Measurements from ENCODE around the gene PTF1A.

Gene PTF1A

DNA sequence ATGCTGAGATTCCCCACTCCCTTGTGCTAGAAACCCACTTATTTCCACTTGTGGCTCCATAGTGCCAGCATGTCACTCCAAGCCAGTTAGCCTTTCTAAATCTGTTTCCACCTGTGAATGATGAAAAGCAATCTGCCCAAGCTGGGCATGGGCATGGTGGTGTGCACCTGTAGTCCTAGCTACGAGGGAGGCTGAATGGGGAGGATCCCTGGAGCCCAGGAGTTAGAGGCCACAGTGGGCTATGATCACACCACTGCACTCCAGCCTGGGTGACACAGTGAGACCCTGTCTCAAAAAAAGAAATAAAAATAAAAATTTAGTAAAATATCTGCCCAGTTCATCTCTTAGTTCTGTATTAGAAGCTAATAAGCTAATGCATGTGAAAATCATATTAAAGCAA lies 5.0 kb upstream of the PTF1A start:
- no peak for DNase-seq

DNA sequence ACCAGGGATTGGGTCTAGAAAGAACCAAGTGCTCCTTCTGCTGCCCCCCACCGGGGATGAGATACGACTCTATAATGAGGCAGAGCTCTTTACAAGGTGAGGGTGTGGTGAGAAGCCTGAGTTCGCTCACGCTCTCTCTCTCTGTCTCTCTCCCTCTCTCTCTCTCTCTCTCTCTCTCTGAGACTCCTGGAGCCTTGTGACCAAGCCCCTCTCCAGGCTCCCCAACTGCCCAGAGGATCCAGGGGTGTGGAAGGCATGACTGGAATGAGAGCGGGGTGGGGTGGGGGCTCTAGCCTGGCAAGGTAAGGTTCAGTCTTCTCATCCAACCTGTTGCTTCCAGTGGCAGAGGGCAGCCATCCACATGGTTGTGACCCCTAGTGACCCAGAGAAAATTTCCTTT lies 3.1 kb upstream of the PTF1A start:
- DNase-seq = no peak

DNA sequence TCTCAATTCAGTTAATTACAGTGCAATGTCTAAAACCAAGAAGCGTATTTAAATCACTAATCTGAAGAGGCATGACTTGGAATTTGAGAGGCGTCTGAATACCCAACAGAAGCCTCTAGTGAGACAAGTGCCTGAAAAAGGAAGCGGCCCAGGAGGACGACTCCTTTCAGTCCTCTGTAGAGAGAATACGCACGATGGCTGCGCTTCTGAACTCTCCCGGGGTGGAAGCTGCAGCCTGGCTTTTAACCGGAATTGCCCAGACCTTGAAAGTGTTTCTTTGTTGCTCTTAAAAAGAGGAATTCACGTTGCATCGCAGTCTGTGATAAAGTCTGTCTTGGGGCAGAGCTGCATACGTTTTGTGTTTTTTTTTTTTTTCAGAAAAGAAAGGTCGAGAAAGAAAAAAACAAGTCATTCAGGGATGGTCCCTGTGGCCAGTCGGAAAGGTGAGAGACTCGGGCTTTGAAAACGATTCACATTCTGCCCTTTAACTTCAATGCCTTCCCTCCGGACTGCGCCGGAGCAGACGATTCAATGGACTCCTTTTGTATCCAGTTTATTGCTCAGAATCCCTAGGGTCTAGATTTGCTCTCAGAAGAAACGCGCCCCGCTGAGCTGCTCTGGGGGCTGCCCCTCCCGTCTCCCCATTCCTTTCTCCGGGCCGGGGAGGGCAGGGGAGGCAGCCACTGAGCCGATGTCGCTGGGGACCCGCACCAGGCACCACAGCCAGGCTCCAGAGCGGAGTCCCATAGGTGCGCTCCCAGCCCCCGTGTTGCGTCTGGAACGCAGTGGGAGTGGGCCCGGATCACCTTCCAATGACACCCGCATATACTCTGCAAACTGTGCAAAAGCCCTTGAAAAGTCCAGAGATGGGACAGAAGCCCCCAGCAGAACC lies 994 bp upstream of the PTF1A start:
- DNase-seq = no peak

DNA sequence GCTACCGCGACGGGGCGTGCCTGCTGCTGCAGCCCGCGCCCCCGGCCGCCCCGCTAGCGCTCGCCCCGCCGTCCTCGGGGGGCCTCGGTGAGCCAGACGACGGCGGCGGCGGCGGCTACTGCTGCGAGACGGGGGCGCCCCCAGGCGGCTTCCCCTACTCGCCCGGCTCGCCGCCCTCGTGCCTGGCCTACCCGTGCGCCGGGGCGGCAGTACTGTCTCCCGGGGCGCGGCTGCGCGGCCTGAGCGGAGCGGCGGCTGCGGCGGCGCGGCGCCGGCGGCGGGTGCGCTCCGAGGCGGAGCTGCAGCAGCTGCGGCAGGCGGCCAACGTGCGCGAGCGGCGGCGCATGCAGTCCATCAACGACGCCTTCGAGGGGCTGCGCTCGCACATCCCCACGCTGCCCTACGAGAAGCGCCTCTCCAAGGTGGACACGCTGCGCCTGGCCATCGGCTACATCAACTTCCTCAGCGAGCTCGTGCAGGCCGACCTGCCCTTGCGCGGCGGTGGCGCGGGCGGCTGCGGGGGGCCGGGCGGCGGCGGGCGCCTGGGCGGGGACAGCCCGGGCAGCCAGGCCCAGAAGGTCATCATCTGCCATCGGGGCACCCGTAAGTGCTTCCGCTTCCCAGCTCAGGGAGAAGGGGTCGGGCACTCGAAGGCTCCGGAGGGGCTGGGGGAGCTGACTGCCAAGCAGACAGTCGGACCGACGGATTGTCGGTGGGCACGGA lies 761 bp downstream of the PTF1A start:
- DNase-seq = peak; percentile 14

DNA sequence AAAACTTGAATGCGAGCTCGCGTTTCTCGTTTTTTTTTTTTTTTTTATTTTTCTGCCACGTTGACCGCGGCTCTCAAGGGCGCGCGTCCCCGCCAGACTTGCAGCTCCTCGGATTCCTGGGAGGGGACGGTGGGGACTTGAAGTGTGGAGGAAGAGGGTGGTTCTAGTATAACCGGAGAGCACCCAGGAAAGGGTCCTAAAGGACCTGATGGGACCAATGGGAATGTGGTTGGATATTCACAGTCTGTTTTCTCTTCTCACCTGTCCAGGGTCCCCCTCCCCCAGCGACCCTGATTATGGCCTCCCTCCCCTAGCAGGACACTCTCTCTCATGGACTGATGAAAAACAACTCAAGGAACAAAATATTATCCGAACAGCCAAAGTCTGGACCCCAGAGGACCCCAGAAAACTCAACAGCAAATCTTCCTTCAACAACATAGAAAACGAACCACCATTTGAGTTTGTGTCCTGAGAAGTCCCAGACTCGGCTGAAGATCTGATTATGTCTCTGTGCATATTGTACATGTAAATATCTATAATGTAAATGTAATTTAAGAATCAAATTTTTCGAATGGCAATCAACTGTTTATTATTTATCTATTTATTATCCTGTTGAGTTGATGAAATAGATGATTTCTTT lies 1.4 kb downstream of the PTF1A start:
- no peak for DNase-seq

DNA sequence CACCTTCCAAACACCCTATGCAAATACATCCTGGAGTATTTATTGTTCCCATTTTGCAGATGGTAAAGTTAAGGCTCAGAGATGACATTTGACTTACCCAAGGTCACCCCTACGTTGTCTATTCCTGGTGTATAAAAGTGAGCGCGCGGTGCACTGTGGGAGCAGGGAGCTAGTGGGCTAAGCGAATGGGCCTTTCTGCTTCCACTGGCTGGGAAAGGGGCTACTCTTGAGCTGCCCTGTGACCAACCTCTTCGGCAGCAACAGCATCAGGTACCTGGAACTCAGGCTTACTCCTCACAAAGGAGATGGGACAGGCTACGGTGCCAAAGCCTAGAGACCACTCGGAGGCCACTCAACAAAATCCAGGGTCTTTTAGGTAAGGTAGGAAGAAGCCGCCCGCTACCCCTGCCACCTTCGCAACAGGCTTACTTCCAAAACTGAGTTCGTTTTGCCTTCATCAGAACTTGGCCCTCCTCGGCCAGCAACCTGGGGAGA lies 2.4 kb downstream of the PTF1A start:
- DNase-seq = no peak

DNA sequence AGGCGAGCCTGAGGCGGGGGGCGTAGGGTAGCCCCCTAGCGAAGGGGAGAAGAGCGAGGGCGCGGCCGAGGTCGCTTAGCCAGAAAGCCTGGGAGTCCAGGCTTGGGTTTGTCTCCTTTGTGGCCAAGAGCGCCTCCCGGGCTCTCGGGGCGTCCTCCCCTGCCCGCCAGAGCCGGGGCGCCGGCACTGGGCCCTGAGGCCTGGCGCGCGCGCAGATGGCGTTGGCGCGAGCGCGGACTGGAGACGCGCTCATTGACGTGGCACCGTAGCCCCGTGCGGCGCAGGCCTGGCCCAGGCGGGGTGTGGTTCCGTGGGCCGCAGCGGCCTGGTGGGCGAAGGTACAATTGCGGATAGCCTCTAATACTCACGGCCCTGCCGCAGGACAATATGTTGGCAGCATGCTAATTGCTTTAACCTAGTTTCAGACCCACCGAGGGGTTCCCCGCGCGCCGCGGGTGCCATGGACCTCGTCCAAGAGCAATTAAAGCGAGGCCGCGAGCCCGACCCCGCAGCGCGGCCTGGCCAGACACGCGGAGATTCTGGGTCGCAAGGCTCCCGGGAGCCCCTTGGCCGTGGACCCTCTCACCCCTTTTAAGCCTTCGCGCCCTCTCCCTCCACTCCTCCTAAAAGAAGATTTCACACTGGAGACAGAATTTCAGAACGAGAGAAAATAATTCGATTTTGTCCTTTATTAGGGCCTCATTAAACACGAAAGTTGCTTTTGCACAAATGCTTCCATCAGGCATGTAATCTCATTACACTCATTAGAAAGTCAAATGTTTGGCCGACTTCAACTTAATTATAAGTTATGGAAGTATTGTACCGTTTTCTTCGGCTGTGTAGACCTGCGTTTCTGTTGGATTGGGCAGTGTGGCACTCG lies 3.1 kb downstream of the PTF1A start:
- no peak for DNase-seq

DNA sequence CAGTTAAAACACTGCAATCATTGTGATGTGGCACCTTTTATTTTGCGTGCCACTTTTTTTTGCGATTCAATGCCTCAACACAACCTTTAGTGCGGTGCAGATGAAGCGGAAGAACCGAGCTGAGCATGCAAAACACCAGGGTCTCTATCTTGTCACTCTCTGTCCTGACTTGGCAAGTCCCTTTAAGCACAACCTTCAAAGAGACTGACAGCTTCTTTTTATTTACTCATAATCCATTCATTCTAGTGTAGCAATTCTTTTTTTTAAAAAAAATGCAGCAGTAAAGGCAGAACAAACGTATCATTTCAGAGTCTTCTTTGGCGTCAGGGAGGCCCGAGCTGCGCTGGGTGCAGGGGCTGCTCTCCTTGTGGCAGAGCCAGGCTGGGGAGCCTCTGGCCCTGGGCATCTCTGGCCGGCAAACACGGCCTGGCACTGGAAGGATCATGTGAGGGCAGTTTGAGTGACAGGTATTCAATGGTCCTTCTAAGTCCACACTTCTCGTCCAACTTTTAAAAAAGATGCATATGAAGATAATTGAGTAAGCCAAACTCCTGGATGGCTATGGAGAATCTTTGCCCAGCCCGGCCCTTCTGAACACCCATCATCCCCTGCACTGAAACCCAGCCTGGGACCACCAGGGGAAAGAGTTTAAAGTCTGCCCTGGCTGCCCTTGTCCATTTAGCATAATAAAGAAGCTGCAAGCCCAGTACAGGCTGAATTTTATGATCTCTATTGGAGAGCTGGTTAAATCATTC lies 3.9 kb downstream of the PTF1A start:
- no peak for DNase-seq

DNA sequence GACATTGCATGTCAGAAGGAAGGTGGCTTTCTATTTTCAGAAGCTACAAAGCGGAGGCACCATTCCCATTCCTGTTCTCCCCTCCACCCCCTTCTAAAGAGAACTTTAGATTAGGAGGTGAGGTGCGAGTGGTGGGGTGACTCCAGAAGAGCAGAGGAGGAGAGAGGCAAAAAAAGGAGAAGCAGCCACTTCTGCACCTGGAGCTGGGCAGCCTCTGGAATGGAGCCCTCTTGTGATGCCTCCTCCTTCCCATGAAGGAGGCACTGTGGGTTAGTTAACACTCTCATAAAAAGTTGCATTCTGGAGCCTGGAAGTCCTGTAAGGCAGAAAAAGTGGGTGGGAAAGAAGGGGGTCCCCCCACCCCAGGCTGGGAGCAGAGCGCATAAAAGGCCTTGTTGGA lies 4.8 kb downstream of the PTF1A start:
- no peak for DNase-seq

DNA sequence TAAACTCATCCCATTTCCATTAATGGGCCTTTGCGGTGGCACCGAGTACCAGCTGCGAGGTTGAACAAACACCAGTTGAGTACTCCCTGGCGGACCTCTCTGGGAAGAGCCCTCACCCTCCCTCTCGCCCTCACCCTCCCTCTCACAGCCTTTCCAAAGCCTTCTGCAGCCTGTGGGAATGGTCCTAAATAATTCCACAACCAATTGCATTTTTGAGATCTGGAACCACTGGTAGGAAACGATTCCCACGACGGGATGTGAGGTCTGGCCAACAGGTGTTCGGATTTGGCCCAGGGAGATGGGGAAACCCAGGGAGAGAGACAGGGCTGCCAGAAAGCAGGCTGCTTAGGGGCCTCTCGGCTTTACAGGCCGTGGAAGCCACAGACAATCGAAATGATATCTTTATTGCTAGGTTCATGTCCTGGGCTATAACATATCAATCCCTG lies 5.3 kb downstream of the PTF1A start:
- no peak for DNase-seq

DNA sequence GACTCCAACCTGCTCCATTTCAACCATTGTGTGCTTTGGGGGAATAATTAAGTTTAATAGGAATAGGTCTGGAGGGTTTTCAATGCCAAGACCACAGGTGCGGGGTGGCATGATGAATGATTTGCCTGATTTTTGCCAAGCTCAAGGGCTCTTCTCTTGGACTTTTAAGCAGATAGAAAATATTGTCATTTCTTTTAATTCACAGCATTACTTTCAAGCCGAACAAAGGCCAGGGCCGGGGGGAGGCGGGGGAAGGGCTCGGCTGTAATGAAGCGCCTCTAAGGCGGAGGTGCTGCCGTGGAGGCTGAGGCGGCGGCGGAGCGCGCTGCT lies 6.5 kb downstream of the PTF1A start:
- no peak for DNase-seq

DNA sequence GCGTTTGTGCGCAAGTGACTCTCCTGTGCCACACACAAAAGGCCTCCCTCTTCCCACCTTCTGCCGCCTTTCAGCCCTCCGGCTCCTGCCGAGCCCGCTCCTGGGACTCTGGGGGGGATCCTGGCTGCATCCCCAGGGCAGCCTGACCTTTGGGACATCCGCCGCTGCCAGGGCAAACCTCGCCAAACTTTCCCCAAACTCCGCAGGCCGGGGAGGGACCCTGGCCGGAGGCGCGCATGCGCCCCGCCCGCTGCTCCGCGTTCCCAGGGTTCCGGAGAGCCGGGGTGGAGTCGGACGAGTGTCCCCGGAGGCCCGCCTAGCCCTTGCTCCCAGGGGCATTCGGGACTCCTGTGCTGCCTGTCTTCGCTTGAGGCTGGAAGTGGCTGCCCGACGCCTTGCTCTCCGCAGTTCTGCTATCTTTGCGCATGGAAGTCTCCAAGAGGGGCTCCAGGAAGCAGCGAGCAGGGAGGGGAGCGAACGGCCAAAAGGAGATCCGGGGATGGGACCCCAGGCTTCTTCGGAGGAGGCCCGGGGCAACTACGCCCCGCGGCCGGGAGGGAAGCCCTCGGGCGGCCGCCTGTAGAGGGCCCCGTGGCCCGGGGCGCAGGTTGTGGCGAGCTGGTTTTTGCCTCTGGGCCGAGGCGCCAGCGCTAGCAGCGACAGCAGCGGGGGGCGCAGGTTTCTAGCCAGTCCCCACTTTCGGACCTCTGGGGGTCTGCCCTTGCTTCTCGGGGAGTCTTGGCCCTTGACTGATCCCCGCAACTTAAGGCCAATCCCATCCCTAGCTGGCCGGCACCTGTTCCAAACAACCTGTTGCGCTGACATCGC lies 7.0 kb downstream of the PTF1A start:
- no peak for DNase-seq

DNA sequence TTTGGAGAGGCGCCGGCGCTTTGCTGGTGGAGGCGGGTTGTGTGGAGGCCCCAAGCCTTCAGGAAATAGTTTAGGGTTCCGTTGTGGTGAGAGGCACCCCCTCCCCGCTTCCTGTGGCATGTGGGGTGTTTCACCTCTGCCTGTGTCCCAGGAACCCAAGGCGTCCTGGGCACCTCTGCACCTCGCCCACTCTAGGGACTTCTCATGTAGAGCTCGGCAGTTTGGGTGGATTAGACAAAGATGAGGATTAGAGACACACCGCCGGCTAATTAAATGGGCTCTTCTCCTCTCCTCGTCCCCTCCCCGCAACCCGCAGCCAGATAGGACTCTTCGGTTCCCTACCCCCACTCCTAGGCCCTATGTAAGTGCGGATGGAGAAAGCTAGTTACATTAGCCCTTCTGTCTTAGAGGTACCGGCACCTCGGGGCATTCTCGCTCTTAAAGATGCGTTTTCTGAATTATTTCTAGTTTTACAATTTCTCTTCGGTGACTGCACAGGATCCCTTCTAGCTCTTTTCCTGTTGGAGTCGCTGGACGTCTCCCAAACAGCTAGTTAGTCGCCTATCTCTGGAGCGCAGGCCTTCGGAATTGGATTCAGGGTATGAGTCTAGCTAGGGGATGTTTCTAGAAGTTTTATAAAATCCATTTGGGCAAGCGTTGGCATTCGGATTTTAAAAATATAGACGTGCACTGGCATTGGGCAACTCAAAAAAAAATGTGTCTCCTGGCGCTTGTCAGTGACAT lies 7.8 kb downstream of the PTF1A start:
- no peak for DNase-seq

DNA sequence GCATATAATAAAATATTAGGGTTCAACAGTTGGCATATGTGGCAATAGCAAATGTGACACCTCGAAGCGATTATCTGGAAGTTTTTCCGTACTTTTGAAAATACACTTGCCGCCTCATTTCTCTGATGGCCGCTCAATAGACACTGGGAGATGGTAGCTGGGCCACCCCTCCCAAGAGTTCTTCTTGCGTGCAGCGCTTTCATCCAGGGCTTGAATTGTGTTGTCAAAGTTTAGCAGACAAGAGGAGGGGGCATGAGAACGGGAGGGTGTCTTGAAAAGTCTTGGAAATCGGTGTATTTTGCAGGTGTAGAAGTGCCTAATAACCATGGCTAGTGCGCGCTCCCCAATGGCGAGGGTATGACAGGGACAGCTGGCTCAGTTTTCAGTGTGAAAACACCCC lies 8.5 kb downstream of the PTF1A start:
- DNase-seq = no peak

DNA sequence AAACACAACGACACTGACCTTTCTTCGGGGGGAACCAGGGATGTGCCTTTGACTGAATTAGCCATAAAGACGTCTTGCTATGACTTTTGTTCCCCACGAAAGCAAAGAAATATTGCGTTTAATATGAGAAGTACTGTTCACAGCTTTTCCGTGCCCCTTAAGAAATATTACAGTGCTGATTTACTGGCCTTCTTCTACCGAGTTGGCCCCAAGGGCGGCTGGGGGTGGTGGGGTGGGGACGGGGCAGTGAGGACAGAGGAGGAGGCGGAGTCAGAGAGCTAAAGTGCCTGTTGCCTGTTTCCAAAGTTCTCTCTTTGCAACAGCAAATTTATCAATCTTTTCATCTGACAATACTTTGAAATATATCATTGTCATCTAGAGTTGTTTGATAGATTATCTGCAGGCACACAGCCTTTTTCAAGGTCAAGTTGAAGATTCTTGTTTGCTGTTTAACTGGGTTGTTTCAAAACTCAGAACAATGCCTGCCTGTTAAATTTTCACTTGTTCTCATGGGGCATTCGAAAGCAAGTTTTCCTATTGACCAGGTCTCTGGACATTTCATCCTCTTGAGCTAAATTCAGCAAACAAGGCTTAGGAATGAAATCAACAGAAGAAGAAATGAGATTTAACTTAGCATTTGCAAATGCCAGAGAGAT lies 9.0 kb downstream of the PTF1A start:
- DNase-seq = no peak

DNA sequence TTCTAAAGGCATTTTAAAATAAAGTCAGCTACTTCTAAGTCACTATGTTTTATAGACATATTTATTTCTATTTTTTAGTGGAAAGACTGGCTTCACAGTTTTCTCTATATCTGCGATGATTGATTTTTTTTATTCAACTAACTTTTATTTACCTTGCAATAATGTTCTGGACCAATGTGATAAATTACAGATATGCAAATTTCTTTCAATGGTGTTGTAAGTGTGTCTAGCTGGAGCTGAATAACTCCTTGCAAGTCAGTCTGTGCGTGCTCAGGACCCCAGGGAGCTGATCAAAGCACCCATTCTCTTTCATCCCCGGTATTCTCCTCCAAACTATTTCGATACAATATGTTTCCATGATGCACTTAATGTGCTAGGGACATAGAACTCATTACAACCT lies 9.7 kb downstream of the PTF1A start:
- DNase-seq = no peak

DNA sequence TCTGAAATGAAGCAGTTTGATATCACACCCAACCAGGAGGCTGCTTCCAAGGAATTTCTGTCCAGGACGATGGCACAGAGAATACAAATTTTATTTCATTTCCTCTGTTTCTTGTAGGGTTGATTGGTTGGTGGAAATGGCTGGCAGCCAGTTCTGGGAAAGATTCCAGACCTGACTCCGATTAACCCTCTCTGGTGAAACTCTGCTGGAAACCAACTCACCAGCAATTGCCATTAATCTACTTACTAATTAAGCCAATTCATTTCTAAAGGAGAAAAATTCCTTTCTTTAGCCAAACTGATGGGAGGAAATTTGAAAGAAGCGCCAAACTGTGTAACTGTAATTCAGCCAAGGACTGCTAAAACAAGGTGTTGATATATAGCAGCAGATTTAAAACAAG lies 10.7 kb downstream of the PTF1A start:
- no peak for DNase-seq

DNA sequence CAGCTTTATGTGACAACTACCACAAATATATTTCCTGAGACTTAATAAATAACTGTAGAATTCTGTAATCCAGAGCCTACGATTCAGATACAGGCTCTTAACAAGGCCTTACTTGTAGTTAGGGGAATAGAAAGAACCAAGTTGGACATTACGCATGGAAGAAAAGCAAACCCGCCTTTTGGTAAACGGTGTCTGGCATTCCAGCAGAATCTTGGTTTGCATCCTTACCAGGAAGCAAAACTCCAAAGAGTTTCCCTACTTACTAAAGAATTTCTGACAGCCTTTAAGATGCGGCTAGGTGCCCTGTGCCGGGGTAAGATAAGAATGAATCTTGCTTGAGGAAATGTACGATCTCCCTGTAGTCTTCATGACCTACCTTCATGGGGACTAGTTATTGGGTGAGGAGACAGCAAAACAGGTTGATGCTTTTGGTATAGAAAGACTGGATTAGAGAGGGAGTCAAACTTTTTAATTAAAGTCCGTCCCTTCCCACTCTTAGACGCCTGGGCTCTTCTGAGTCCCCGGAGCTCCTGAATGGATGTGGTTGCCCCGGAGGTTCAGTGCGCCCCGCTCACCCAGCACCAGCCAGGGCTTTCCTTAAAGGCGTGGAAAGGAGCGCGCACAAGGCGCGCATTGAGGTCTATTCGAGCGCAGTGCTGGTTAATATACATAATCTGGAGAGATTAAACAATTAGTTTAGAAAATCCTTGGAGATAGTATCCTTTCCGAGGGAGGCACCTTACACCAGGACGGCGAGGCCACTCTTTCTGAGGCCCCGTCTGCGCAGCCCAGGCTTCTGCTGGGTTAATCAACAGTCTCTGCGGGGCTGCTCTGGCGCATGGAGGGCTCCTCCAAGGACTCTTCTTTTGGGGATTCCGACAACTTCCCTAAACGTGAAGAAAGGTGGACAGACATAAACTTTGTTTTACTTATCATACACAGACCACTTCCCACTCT lies 11.5 kb downstream of the PTF1A start:
- DNase-seq = no peak

DNA sequence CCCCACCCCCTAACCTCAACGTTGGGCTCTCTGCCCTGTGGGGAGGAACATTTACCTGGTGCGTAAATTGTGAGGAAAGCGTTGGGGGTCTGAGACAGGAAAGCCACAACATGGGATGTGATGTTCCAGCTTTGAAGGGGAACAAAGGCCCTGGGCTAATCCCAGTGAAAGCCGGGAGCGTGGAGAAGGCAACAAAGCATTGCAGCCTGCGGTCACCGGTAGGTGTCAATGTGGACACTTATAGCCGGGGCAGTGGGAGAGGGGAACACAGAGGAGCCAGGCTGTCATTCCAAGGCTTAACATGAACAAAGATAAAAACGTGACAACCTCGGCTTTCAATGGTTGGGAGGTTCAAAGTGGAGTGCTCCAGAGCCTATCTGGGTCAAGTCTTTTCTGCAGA lies 12.7 kb downstream of the PTF1A start:
- no peak for DNase-seq

Data from NCI-H146 (cell line).